Measurements from ENCODE around the gene MYH11.

MYH11 gene

DNA sequence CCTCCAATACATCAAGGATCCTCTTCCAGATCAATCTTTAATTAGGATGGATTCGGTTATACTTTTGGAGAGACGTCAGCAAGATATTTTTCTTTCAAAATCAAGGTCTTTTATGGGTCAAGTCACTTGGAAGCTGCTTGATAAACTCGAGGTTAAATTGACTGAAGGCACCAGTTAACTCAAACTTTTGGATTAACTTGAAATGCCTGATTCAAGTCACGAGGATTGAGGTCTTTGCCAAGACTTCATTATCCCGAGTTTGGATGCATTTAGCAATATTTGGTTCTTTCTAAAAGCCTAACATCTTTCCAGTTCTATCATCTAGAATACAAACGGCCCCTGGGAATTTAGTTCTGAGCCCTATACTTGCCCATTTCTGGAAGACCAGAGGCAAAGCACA lies 82.9 kb downstream of the MYH11 start:
- no peak for DNase-seq

DNA sequence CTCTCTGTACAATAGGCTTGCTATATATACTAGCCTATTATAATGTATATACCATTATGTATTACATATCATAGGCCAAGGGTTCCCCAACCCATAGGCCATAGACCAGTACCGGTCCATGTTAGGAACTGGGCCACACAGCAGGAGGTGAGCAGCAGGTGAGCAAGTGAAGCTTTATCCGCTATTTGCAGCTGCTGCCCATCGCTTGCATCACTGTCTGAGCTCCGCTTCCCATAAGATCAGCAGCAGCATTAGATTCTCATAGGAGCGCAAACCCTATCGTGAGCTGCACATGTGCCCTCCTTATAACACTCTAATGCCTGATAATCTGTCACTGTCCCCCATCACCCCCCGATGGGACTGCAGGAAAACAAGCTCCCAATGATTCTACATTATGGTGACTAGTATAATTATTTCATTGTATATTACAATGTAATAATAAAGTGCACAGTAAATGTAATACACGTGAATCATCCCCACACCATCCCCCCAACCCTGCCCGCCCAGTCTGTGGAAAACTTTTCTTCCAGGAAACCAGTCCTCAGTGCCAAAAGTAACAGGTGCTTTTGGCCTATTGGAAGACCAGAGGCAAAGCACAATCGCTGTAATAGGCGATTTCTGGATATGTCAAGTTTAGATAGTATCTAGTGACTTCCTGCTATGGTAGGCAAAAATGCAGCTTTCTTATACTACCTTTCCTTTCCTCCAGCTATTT lies 84.1 kb downstream of the MYH11 start:
- no peak for DNase-seq

DNA sequence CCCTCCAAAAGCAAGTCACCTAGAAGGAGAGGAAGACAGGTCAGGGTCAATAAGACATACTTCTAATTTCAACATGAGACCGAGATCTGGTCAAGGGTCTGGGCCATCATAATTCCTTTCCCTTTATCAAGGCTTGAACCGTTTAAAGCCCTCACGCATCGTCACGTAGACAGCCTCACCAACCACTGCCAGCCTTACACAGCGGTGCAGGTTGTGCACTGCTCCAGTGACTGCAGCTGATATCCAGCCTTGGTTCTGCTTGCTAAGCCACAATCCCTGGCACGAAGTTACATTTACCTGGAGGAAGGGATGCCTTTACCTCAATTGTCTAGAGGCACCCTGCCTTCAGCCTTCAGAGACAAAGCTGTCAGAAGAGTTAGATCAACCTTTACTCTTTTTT lies 85.1 kb downstream of the MYH11 start:
- no peak for DNase-seq

DNA sequence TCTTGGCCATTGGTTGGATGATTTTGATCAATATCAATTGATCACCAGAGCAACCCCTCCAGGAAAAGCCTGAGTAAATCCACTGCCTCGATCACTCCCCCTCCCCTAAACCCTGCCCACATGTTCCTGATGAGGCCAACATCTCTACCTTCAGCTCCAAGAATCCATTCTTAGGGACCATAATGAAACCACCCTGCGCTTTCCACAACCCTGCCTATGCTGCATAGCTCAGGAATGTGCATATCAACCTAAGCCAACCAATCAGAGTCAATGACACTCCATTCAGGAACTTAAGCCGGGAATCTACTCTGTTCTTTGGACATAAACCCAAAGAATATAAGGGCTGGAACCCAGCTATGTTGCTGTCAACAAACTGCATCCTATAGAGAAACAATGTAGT lies 86.3 kb downstream of the MYH11 start:
- no peak for DNase-seq

DNA sequence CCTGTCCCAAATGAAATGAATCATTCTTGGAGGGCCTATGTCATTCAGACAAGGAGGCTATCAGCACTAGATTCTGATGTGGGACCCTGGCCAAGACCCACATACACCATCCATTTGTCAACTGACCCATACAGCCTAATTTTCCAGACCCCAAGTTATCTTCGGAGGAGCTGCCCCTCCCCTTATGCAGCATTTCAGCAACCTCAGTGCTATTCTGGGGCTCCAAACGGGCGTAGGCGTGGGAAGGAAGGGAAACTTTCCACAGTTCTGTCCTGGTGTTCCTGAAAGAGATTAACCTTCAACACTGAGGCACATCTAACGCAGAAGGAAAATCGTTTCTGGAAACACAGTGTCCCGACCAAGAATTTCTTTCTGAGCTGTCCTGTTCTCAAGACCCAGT lies 86.7 kb downstream of the MYH11 start:
- DNase-seq, result no peak

DNA sequence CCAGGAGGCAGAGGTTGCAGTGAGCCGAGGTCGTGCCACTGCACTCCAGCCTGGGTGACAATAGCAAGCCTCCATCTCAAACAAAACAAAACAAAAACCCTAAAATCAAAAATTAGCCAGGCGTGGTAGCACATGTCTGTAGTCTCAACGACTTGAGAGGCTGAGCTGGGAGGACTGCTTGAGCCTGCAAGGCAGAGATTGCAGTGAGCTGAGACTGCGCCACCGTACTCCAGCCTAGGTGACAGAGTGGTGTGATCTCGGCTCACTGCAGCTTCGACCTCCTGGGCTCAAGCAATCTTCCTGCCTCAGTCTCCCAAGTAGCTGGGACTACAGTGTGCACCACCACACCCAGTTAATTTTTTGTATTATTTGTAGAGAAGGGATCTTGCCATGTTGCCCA lies 87.6 kb downstream of the MYH11 start:
- no peak for DNase-seq

DNA sequence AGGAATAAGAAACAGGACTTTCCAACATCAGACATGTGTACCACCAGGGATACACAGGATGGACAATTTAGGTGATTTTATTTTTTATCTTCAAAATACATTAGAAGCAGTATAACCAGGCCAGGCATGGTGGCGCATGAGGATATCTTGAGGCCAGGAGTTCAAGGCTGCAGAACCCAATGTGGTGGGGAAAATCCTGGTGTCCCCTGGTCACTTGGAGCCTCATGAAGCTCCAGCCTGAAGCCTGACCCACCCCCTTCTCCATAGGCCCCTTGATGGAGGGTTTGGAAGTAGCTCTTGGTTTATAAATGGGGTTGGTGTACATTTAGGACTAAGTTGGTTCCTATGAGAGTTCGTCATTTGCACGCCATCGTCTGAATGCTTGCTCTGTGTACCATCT lies 88.6 kb downstream of the MYH11 start:
- DNase-seq, result no peak

DNA sequence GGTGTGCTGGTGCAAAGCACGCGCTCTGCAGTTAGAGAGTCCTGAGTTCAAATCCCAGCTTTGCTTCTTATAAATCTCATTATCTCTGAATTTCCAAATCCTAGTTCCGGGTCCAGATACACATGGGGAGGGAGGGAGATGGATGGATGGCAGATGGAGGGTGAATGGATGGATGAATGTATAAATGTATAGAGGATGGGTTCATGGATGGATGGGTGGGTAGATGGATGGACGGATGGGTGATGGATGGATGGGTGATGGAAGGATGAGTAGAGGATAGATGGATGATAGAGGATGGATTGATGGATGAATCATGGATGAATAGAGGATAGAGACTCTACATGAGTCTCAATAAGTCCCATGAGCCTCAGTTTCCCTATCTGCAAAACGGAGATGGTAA lies 89.9 kb downstream of the MYH11 start:
- DNase-seq, result no peak

DNA sequence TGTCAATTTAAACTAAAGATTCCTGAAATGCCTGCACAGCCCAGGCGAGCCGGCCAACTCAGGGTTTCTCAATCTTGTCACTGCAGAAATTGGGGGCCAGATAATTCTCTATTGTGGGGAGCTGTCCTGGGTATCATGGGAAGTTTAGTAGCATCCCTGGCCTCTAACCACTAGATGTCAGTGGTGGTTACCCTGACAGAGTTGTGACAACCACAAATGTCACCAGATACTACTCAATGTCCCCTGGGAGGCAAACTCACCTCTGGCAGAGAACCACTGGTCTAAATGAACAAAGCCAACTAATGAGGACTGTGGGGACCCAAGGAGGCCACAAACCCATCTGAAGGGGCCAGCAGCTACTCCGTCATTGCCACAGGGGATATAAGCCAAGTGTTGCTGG lies 90.9 kb downstream of the MYH11 start:
- DNase-seq, result peak; percentile 11

DNA sequence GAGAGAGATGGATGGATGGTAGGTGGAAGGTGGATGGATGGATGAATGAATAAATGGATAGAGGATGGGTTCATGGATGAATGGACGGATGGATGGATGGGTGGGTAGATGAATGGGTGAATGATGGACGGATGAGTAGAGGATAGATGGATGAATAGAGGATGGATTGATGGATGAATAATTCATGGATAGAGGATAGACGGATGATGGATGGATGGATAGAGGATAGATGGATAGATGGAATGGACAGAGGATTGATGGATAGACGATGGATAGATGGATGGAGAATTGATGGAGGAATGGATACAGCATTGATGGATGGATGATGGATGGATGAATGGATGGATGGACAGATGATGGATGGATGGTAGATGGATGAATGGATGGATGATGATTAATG lies 91.7 kb downstream of the MYH11 start:
- DNase-seq, result no peak

DNA sequence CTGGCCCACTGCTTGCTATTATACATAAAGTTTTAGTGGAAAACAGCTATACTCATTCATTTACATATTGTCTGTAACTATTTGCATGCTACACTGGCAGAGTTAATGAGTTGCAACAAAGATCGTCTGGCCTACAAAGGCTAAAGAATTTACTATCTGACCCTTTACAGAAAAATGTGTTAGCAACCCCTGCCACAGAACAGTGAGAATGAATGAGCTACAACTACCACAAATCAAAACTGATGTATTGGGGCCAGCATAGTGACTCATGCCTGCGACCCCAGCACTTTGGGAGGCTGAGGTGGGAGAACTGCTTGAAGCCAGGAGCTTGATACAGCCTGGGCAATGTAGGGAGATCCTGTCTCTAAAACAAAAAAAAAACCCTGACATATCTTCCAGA lies 92.7 kb downstream of the MYH11 start:
- DNase-seq, result no peak

DNA sequence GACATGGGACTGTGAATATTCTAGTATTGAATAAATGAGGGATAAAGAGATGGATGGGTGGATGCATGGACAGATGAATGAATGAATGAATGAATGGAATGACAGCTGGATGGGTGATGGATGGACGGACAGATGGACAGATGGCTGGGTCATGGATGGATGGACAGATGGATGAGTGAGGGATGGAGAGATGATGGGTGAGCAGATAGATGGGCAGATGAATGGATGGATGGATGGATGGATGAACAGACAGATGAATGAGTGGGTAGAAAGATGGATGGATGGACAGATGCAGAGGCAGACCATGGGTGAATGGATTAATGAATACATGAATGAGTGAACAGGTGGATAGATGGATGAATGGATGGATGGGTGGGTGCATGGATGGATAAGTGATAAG lies 96.7 kb downstream of the MYH11 start:
- no peak for DNase-seq

DNA sequence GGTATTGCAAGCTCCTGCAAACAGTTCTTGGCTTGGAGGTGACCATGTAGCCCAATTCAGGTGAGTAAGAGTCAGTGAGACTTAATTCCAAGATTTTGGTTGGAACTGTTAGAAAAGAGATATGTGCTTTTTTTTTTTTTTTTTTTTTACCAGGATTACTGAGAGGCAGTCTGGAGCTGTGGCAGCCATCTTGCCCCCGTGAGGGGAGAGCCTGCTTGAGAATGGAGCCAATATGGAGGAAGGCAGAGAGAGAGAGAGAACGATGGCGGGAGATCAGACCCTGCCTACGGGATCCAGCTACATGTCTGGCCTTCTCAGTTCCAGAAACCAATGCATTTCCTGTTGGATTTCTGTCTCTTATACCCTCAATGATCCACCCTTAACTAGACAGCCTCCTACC lies 97.8 kb downstream of the MYH11 start:
- DNase-seq, result no peak

DNA sequence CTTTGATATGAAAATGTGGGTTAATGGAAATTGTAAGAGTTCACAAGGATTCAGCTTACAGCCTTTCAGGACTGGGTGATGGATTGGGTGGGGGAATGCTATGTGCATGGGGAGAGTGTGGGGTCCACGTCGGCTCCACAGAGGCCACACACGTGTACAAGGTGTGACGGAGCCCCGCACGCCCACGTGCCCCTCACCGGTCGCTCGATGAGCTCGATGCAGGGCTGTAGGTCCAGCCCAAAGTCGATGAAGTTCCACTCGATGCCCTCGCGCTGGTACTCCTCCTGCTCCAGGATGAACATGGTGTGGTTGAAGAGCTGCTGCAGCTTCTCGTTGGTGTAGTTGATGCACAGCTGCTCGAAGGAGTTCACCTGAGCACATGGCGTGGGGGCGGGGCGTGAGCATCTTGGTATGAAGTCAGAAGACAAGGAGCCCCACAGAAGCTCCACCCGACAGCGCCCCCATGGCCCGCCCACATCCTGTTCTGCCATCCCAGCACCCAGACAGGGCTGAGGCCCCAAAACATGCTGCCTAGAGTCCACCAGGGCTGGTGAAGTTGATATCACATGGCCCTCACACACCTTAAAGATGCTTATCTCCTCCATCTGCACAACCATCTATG lies 99.1 kb downstream of the MYH11 start:
- DNase-seq, result no peak

DNA sequence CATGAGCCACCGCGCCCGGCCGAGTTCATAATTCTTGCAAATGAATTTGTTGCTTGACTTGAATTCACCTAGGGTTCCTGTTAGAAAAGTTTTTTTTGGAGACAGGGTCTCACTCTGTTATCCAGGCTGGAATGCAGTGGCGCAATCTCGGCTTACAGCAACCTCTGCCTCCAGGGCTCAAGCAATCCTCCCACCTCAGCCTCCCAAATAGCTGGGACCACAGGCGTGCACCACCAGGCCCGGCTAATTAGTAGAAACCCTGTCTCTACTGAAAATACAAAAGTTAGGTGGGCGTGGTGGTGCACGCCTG lies 99.8 kb downstream of the MYH11 start:
- no peak for DNase-seq

DNA sequence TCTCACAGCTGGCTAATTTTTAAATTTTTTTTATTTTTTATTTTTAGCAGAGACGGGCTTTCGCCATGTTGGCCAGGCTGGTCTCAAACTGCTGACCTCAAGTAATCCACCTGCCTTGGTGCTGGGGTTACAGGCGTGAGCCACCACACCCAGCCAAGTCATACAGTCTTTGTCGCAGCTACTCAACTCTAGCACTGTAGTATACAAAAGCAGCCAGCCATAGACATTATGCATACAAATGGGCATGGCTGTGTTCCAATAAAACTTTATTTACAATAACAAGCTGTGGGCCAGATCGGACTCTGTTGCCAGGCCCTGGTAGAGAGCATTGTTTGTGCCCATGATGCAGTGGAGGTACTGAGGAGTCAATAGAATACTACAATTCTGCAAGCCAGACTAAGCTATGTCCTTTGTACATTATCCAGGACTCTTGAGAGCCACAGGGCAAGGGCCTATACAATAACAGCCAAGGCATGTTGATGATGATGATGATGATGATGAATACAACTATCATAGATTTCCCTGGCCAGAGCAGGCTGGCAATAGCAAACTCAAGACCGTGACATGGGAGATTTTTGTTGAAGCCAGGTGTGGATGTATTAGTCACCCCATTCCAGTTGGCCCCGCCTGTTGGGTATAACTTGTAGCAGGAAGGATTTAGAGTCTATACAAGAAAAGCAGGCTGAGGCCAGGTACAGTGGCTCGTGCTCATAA lies 101.8 kb downstream of the MYH11 start:
- DNase-seq, result no peak

DNA sequence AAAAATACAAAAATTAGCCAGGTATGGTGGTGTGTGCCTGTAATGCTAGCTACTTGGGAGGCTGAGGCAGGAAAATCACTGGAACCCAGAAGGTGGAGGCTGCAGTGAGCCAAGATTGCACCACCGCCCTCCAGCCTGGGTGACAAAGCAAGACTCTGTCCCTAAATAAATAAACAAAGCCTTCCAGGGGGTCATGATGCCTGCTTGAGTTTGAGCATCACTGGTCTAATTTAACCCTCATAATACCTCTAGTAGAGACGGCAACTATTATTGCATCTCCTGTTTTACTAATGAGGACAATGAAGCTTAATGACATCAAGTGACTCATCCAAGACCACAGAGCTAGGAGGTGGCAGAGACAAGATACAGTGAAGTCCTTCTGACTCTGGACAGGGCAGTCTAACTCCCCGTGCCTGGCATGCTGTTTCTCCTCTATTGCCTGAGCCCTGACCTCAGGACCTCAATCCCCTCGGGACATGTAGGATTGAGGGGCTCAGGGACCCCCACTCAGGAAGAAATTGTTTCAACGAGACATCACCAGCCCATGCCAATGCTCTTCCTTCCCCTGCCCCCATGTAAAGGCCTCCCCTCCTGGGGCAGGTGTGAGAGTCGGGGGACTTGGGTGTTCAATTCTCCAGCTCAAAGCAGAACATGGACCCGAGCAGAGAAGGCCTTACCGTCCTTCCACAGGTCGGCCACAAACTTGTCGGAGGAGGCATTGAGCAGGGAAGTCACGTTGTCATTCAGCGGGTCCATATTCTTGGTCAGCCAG lies 103.9 kb downstream of the MYH11 start:
- DNase-seq, result no peak

DNA sequence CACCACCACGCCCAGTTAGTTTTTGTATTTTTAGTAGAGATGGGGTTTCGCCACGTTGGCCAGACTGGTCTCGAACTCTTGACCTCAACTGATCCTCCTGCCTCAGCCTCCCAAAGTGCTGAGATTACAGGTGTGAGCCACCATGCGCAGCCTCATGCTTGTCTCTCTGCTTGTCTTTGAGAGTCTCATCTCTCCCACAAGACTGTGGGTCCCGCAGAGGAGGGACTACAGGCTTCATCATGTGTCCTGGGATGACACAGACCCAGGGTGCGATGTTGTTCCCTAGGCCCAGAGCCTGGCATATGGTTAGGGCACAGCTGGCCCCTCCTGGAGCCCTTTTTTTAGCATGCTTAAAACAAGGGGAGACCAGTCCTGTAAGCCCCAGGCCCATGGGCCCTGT lies 104.9 kb downstream of the MYH11 start:
- DNase-seq, result no peak

DNA sequence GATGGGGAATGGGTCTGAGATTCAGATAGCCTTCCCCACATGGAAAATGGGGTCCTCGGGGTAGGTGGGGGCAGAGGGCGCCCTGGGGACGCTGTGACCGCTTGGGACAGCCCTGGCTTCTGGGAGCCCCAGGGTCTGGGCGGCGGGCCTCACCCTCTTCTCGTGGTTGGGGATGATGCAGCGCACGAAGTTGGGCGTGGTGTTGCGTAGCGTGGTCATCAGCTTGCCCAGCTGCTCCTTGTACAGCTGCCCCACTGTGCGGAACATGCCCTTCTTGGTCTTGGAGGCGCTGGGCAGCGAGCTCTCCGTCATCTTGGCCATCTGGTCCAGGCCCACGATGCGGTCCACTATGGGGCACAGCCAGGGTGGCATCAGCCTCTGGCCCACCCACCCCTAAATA lies 106.8 kb downstream of the MYH11 start:
- DNase-seq, result no peak

DNA sequence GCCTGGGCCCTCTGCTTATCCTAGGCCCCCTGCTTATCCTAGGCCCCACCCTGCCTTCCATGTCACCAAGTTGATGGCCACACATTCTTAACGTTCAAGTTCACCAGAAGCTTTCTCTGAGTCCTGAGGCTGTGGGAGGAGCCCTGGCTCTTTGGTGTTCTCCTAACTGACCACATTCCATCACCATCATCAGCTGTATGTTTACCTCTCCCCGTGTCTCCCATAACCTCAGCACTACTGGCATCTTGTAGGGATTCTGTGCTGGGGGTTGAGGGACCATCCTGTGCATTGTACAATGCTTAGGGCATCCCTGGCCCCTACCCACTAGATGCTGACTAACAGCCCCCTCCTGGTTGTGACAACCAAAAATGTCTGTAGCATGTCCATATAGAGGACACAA lies 107.5 kb downstream of the MYH11 start:
- DNase-seq, result no peak

DNA sequence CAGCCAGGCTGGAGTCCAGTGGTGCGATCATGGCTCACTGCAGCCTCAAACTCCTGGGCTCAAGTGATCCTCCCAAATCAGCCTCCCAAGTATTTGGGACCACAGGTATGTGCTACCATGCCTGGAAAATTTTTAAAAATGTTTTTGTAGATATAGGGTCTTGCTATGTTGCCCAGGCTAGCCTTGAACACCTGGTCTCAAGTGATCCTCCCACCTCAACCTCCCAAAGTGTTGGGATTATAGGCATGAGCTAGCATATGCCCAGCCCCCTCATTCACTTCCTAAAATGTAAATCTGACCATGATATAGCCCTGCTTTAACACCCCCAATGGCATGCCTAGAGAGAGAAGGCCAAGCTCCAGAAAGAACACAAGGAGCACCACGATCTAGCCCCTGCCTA lies 108.2 kb downstream of the MYH11 start:
- DNase-seq, result no peak

DNA sequence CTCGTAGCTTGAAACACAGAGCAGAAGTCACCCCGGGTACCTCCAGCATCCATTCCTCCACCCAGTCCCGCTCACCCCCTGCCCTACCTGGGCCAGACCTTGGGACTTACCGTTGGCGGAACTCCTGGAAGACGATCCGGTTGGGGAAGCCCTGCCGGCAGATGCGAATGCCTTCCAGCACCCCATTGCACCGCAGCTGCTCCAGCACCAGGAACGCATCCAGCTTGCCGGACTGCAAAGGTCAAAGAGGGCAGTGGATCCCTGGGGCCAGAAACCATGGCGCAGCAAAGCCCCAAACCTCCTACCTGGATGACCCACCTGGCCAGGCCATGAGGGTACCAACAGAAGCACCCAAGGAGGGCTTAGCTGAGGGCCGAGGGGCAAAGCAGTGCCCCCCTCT lies 108.9 kb downstream of the MYH11 start:
- no peak for DNase-seq

DNA sequence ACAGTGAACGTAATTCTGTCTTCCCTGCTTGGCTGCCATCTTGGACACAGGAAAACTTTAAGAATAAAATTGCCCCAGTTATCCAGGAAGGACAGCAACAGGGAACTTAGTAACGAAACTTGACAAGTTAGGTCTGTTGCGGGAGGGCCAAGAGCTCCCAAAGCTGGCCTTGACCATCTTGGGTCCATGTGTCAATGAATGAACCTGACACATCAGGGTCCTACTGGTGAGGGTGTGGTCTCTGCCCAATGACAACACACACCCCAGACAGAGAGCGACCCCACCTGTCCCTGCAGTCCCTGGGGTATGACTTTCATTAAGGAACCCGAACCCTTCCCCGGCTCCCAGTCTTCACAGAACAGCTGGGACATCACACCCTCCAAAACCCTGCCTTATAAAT lies 110.5 kb downstream of the MYH11 start:
- DNase-seq, result no peak

DNA sequence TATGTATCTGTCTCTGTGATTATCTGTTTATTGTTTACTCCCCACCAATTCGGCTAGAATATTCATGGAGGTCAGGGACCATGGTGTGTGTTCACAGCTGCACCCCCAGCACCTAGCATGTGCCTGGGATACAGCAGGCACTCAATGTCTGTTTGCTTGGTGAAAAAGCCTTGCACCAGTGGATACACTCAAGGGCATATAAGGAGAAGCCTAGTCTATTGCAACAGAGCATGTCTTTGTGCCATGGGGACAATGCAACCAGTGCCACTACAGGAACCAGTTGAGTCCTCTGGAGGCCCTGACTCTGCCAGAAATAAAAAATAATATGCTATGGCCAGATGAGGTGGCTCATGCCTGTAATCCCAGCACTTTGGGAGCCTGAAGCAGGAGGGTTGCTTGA lies 113.2 kb downstream of the MYH11 start:
- no peak for DNase-seq

Measured in NCI-H2227 treated with DMSO at 0.1 percent for 48 hours (cell line).